Occipital lobe (tissue), 2 donors: Measurements from ENCODE around the gene MAP3K2. TPM values are rescaled to one million over a fixed set of nuclear protein-coding genes. Genes with fewer than 3 reads are reported as not detected.

Experiments
- small RNA-seq: library from RNA; depleted of rRNA; stranded (forward); fragments of <200 nt; gene quantifications from one replicate; pipeline ENCODE3, GENCODE V24; 2014
- total RNA-seq: library from RNA; depleted of rRNA; stranded (reverse); fragments of >200 nt; gene quantifications from one replicate; pipeline ENCODE4 v1.2.3, GENCODE V29; 2014

Gene MAP3K2
- total RNA-seq, 1 donor from 2014 or later: 62.1 TPM

Small RNA genes lying within 50 kb of the gene (small RNA-seq; reads per million reads assigned to genes)
- not detected for gene MIR4783
- gene RNU6-1147P: not detected

Other genes with a start within 250 kb of the MAP3K2 start
- 2.2 TPM for gene CYP27C1, start 167.7 kb downstream of the MAP3K2 start, total RNA-seq
- 43.0 TPM for gene ERCC3, start 93.8 kb downstream of the MAP3K2 start, total RNA-seq
- gene PROC, start 30.5 kb upstream of the MAP3K2 start, total RNA-seq: not detected
- gene IWS1, start 138.5 kb upstream of the MAP3K2 start, total RNA-seq: 34.5 TPM
- gene MYO7B, start 147.7 kb upstream of the MAP3K2 start, total RNA-seq: not detected